Large intestine (tissue), 3 donors: Measurements from ENCODE around the gene C12orf42. TPM values are rescaled to one million over a fixed set of nuclear protein-coding genes. Genes with fewer than 3 reads are reported as not detected.

ENCODE experiments used
- DNase-seq, 2 donors: peaks; one replicate each; pipeline versions ENCODE4 v3.0.0 to v3.0.0-alpha.2; 2013
- H3K27ac ChIP-seq: one replicate; pipeline ENCODE4 v1.5.1; 2013; ENCODE audit warnings: low read length
- H3K27me3 ChIP-seq: 2 replicates; pipeline ENCODE4 v1.6.1; 2013; ENCODE audit warnings: low read length; ENCODE audit not compliant: control insufficient read depth, insufficient read depth
- H3K36me3 ChIP-seq: 2 replicates; pipeline ENCODE4 v1.6.1; 2013; ENCODE audit warnings: low read length; ENCODE audit not compliant: control insufficient read depth, insufficient read depth
- H3K4me1 ChIP-seq: one replicate; pipeline ENCODE4 v1.6.1; 2013; ENCODE audit warnings: low read length; ENCODE audit not compliant: control insufficient read depth, insufficient read depth
- H3K4me3 ChIP-seq: one replicate; pipeline ENCODE4 v1.5.1; 2013; ENCODE audit warnings: low read length
- H3K9me3 ChIP-seq: one replicate; pipeline ENCODE4 v1.6.1; 2013; ENCODE audit warnings: mild to moderate bottlenecking, low read depth, low read length, moderate library complexity; ENCODE audit not compliant: control insufficient read depth
- WGBS: methylation state at CpG from one replicate; pipeline ENCODE4 v1.1.5; 2013; ENCODE audit warnings: low lambda C conversion rate; ENCODE audit not compliant: insufficient coverage; 5-methylcytosine and 5-hydroxymethylcytosine counted together
- polyA plus RNA-seq: library from polyadenylated mRNA; unstranded; fragments of 120-200 nt; gene quantifications from one replicate; pipeline ENCODE4 v1.2.1, GENCODE V29; 2013

The C12orf42 gene
- polyA plus RNA-seq, 1 donor: 0.16 TPM

DNA sequence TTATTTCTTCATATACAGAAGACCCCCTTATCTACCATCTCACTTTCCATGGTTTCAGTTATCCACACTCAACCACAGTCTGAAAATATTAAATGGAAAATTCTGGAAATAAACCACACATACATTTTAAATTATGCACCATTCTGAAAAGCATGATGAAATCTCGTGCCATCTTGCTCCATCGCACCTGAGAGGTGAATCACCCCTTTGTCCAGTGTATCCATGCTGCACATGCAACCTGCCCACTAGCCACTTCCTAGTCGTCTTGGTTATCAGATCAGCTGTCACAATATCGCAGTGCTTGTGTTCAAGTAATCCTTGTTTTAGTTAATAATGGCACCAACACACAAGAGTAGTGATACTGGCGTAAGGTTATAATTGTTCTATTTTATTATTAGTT lies 145.7 kb downstream of the C12orf42 start:
- no peaks in the 10 kb centered on the region for H3K27me3 ChIP-seq
- H3K27ac ChIP-seq: no peak overlapping the region
- 80% methylated on average over 1 of the region's 5 CpGs for WGBS
- no peak for DNase-seq
- H3K4me1 ChIP-seq: no peaks in the 10 kb centered on the region
- H3K9me3 ChIP-seq: no peaks in the 10 kb centered on the region
- H3K36me3 ChIP-seq: no peaks in the 10 kb centered on the region
- no peak overlapping the region for H3K4me3 ChIP-seq

DNA sequence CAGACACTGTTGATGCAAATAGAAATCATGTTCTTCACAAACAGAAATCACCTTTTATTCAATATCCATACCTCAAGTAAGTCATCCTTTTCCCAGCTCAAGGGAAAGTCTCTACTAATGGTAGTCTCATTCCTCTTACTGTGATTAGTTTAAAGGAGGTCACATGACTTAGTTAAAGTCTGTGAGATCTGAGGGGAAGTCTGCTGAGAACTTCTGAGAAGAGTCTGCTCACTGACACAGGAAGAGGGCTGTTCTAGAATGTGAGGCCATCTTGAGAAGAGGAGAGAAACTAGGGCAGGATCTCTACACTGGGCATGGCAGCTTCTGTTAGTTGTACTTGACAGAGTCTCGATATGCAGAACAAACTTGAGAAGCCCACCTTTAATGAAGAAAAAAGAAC lies 146.8 kb downstream of the C12orf42 start:
- no peak overlapping the region for H3K27ac ChIP-seq
- no peak for DNase-seq
- WGBS: 88% methylated on average over 1 of the region's 1 CpG
- H3K4me1 ChIP-seq: no peaks in the 10 kb centered on the region
- no peaks in the 10 kb centered on the region for H3K27me3 ChIP-seq
- H3K4me3 ChIP-seq: no peak overlapping the region
- H3K36me3 ChIP-seq: no peaks in the 10 kb centered on the region
- H3K9me3 ChIP-seq: no peaks in the 10 kb centered on the region

DNA sequence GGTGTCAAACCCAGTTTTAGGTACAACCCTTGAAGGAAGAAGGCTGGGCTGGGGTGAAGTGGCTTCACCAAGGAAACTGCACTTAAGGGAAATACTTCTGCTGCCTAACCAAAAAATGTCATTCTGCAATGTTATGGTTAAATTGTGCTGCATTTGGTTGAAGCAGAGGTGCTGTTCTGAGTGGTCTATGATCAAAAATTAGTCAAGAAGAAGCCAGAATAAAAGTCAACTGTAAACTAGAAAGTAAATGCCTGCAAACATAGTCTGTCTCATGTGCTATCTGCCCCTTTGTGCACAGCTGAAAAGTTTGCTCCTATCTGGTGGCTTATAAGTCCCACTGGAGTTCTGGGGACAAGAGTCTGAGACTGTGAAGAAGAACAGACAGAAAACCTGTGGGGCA lies 158.8 kb downstream of the C12orf42 start:
- Histone ChIP-seq H3K27ac (no peak overlapping the region), H3K9me3 (no peaks in the 10 kb centered on the region), H3K4me3 (no peak overlapping the region)

DNA sequence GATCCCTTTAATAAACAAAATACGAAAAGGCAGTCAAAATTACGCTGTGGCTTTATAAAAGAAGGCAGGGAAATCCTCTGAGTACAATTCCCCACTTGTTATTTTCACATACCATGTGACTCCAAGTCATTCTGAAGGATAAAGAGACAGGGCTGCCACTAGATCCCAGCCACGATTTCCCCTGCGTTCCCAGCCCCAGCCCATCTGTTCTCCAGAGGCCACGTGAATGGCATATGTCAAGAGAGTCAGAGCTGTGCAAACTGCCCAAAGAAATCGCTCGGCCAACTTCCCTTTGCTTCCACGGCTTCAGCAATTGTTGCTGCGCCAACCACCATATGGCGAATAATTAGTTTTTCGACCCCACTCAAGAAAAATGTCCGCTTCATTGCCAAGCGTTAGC lies 161.3 kb downstream of the C12orf42 start:
- Histone ChIP-seq H3K4me1 (no peaks in the 10 kb centered on the region), H3K36me3 (no peaks in the 10 kb centered on the region), H3K27ac (no peak overlapping the region), H3K27me3 (no peaks in the 10 kb centered on the region), H3K9me3 (no peaks in the 10 kb centered on the region), H3K4me3 (no peak overlapping the region)
- DNase-seq: no peak
- 73% methylated on average over 2 of the region's 13 CpGs for WGBS

More for the DNA sequence above, 158.8 kb downstream of the C12orf42 start:
- Histone ChIP-seq H3K4me1 (no peaks in the 10 kb centered on the region), H3K36me3 (no peaks in the 10 kb centered on the region), H3K27me3 (no peaks in the 10 kb centered on the region)
- DNase-seq: no peak

DNA sequence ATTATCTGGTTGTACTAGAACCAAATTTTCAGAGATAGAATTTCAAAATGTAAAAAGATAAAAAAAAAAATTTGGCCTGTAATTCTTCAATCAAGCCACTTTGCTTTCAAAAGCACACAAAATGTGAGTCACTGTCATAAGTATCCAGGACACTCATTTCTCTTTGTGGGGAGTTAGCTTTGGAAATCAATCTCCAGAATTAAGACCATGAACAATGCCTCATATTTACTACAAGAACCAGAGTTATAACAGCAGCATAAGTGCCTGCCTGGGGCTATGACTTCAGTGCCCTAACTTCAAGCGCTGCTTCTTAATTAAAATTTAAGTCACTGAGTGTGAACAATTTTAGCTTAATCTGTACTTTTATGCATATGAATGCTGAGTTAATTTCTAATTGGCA lies 162.1 kb downstream of the C12orf42 start:
- Histone ChIP-seq H3K4me3 (no peak overlapping the region), H3K9me3 (no peaks in the 10 kb centered on the region), H3K27ac (no peak overlapping the region), H3K4me1 (no peaks in the 10 kb centered on the region), H3K36me3 (no peaks in the 10 kb centered on the region), H3K27me3 (no peaks in the 10 kb centered on the region)
- no peak for DNase-seq
- 100% methylated on average over 1 of the region's 1 CpG for WGBS

DNA sequence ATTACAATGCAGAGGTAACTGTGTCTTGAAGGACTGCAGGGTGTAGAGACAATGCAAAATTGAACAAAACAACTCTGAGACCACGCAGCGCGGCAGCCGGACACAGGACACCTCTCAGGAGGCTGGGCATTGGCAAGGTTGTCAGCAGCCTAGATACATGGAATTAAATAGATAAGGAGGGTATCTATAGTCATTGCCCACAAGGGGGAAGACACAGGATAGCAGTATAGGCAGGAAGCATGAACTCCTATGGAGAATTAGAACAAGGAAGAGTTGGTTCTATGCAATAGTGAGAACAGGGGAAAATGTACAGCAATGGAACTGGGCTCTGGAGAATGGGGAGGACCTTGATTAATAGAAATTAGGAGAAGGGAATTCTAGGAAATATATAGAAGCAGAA lies 164.1 kb downstream of the C12orf42 start:
- H3K36me3 ChIP-seq: no peaks in the 10 kb centered on the region
- no peaks in the 10 kb centered on the region for H3K4me1 ChIP-seq
- no peak for DNase-seq
- WGBS: 100% methylated on average over 4 of the region's 4 CpGs
- no peaks in the 10 kb centered on the region for H3K9me3 ChIP-seq
- H3K4me3 ChIP-seq: no peak overlapping the region
- no peaks in the 10 kb centered on the region for H3K27me3 ChIP-seq
- H3K27ac ChIP-seq: no peak overlapping the region

DNA sequence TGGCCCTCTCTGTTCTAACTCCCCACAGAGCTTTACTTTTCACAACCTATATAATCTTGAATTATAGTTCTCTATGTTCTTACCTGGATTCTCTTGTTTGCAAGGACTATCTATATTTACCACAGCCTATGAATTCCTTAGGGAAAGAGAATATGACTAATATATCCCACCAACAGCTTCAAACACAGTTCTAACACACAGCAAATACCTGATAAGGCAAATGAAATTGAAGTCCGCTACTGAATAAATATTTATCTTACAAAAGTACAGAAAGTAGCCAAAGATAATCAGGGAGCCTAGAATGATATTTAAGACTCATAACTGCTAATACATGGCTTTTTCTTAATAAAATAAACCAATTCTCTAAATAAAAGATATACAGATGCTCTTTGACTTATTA lies 165.1 kb downstream of the C12orf42 start:
- Histone ChIP-seq H3K27ac (no peak overlapping the region), H3K4me3 (no peak overlapping the region), H3K4me1 (no peaks in the 10 kb centered on the region), H3K27me3 (no peaks in the 10 kb centered on the region), H3K36me3 (no peaks in the 10 kb centered on the region), H3K9me3 (no peaks in the 10 kb centered on the region)
- no peak for DNase-seq
- WGBS: 0% methylated on average over 1 of the region's 1 CpG

DNA sequence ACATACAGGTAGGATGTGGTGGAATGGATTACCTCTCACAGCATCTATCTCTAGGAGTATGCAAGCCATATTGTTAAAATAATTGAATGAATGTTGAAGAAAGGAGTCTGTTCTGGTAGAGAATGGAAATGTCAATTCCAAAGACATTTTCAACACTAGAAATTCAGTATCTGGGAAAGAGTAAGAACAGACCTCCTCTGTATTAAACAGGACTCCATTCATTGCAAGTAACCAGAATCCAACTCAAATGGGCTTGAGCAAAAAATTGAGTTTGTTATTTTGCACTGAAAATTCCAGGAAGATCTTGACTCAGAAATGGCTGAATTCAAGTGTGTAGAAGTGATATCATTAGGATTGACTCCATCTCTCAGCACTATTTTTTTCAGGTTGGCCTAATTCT lies 168.1 kb downstream of the C12orf42 start:
- Histone ChIP-seq H3K36me3 (no peaks in the 10 kb centered on the region), H3K4me3 (no peak overlapping the region), H3K27ac (no peak overlapping the region), H3K9me3 (no peaks in the 10 kb centered on the region), H3K4me1 (no peaks in the 10 kb centered on the region), H3K27me3 (no peaks in the 10 kb centered on the region)
- no peak for DNase-seq

DNA sequence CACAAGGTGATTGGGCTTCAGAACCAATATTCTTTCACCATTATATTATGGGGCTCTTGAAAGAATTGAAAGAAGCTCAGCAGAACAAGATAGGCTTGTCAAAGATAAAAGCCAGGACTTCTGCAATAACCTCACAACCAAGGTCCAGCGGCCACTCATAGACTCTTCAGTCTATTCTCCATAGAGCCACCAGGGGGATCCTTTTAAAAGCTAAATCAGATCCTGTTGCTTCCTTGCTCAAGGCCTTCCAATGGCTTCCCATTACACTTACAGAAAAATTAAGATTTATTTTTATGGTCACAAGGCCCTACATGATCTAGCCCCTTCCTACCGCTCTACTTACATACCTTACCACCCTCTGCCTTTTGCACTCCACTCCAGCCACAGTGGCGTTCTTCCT lies 169.6 kb downstream of the C12orf42 start:
- H3K4me1 ChIP-seq: no peaks in the 10 kb centered on the region
- no peaks in the 10 kb centered on the region for H3K27me3 ChIP-seq
- 92% methylated on average over 2 of the region's 3 CpGs for WGBS
- H3K36me3 ChIP-seq: no peaks in the 10 kb centered on the region
- no peak for DNase-seq
- H3K27ac ChIP-seq: no peak overlapping the region
- peaks cover 3% of the 10 kb centered on the region for H3K9me3 ChIP-seq
- H3K4me3 ChIP-seq: no peak overlapping the region

DNA sequence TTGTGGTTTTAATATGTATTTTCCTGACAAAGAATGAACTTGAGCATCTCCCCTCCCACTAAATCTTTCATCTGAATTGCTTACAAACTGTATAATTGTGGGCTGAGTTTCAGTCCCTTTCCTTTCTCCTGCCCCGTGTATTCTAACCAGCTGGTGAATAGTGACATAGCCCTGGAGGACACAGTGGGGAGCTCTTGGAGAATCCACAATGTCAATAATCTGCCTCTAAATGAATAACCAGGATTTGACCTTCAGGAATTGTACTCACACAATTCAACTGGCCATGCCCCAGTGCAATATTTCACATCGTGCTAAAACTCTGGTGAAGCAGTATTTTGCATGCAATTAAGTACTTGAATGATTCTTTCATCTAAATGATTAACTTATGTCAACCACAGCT lies 177.2 kb downstream of the C12orf42 start:
- no peaks in the 10 kb centered on the region for H3K4me1 ChIP-seq
- no CpG with 5 or more reads among the region's 2 CpGs for WGBS
- peaks cover 3% of the 10 kb centered on the region for H3K9me3 ChIP-seq
- DNase-seq: no peak
- no peak overlapping the region for H3K4me3 ChIP-seq
- no peak overlapping the region for H3K27ac ChIP-seq
- no peaks in the 10 kb centered on the region for H3K36me3 ChIP-seq
- H3K27me3 ChIP-seq: no peaks in the 10 kb centered on the region

DNA sequence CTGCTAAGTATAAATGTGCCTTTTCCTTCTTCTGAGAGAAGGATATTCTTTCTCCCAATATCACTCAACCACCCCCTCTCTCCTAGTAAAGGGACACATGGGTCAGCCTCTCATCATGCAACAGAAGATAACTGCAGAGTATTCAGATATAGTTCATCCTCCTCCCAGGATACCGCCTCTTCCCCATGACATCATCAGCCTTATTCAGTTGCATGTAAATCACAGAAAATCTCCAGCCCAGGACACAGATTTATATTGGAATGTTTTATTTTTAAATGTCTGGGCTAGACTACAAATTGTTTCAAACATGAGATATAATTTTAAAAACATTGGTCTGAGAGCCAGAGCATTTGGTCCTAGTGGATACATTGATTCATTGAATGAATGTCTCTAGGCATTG lies 178.5 kb downstream of the C12orf42 start:
- no peak overlapping the region for H3K27ac ChIP-seq
- H3K36me3 ChIP-seq: no peaks in the 10 kb centered on the region
- H3K9me3 ChIP-seq: peaks cover 3% of the 10 kb centered on the region
- H3K4me3 ChIP-seq: no peak overlapping the region
- no peaks in the 10 kb centered on the region for H3K27me3 ChIP-seq
- H3K4me1 ChIP-seq: no peaks in the 10 kb centered on the region
- no peak for DNase-seq
- WGBS: no CpG with 5 or more reads among the region's 1 CpG
